GM12878 (cell line): ENCODE results near the gene RGS1. TPM values are rescaled to one million over a fixed set of nuclear protein-coding genes. Genes with fewer than 3 reads are reported as not detected.

Experiments
- ATF7 ChIP-seq: fragments of 450-650 bp; IDR thresholded peaks from 2 replicates; pipeline ENCODE4 v1.6.1; 2016; ENCODE audit warnings: low read depth, mild to moderate bottlenecking
- BACH1 ChIP-seq: fragments of 450-650 bp; IDR thresholded peaks from 2 replicates; pipeline ENCODE4 v1.6.1; 2017; ENCODE audit warnings: mild to moderate bottlenecking, borderline replicate concordance
- BMI1 ChIP-seq: fragments of 450-650 bp; IDR thresholded peaks from 2 replicates; pipeline ENCODE4 v1.6.1; 2016; ENCODE audit warnings: mild to moderate bottlenecking, moderate library complexity, borderline replicate concordance
- CBX3 ChIP-seq: fragments of 200-600 bp; sonication (generic); IDR thresholded peaks from 2 replicates; pipeline ENCODE4 v1.6.1; 2016; ENCODE audit warnings: low read depth, borderline replicate concordance
- CHD2 ChIP-seq: IDR thresholded peaks from 2 replicates; pipeline ENCODE4 v1.6.1; 2011; ENCODE audit warnings: low read depth, low read length, improper control_type of control experiment, borderline replicate concordance
- EED ChIP-seq: sonication (generic); IDR thresholded peaks from 2 replicates; pipeline ENCODE4 v1.6.1; 2016; ENCODE audit warnings: antibody characterized with exemption, low read depth
- GABPA ChIP-seq: IDR thresholded peaks from 2 replicates; pipeline ENCODE4 v1.6.1; 2014; ENCODE audit warnings: antibody characterized with exemption, low read depth, mild to moderate bottlenecking, inconsistent platforms
- MEF2B ChIP-seq: fragments of 450-650 bp; IDR thresholded peaks from 2 replicates; pipeline ENCODE4 v1.6.1; 2018; ENCODE audit warnings: mild to moderate bottlenecking, moderate library complexity; ENCODE audit not compliant: partially characterized antibody, poor library complexity, severe bottlenecking
- POLR2AphosphoS2 ChIP-seq: IDR thresholded peaks from 2 replicates; pipeline ENCODE4 v1.6.1; 2011; ENCODE audit warnings: low read depth, mild to moderate bottlenecking, low read length, improper control_type of control experiment, moderate library complexity
- POLR2AphosphoS5 ChIP-seq: IDR thresholded peaks from 2 replicates; pipeline ENCODE4 v1.6.1; 2011; ENCODE audit warnings: mild to moderate bottlenecking, low read length, inconsistent platforms
- SMC3 ChIP-seq: IDR thresholded peaks from 2 replicates; pipeline ENCODE4 v1.6.1; 2011; ENCODE audit warnings: low read length, improper control_type of control experiment, borderline replicate concordance
- SPI1 ChIP-seq: IDR thresholded peaks from 2 replicates; pipeline ENCODE4 v1.6.1; 2011; ENCODE audit warnings: low read depth, mild to moderate bottlenecking, low read length, moderate library complexity, borderline replicate concordance; ENCODE audit not compliant: insufficient read depth
- TBL1XR1 ChIP-seq: IDR thresholded peaks from 2 replicates; pipeline ENCODE4 v1.6.1; 2012; ENCODE audit warnings: low read depth, low read length, improper control_type of control experiment
- polyA plus RNA-seq, 11 experiments: library from polyadenylated mRNA; depleted of rRNA in 4 of 11; unstranded in 6 of 11; stranded (reverse) in 5 of 11; fragments of >200 nt; fragmentation: Nextera tagmentation in 4 of 11; fragmentation: Illumina TruSeq in 1 of 11; extraction: Ambion mirVana in 4 of 11; extraction: Trizol in 1 of 11; gene quantifications; 1 replicate in 1 of 11; 2 replicates in 10 of 11; pipeline versions ENCODE4 v1.2.1 to v1.2.3, GENCODE V29; 2011 to 2016; ENCODE audit warnings: inconsistent platforms in 2 of 11, missing spikeins in 2 of 11, low read depth in 1 of 11
- total RNA-seq, 4 experiments: library from RNA; depleted of rRNA in 3 of 4; stranded (reverse); fragments of >200 nt in 3 of 4; fragmentation: Illumina TruSeq in 1 of 4; extraction: Trizol in 1 of 4; gene quantifications; 2 replicates each; pipeline versions ENCODE4 v1.2.1 to v1.2.3, GENCODE V29; 2013 to 2021
- TF ChIP-seq, protein P1 (sequence below), 3 experiments: IDR thresholded peaks in 2 of 3; conservative IDR thresholded peaks in 1 of 3; 2 replicates each; pipeline ENCODE4 v1.5.1; 2011; ENCODE audit warnings: low read depth in 3 of 3, low read length in 3 of 3, mild to moderate bottlenecking in 3 of 3, control low read depth in 2 of 3, moderate library complexity in 2 of 3, inconsistent platforms in 1 of 3, mixed read lengths in 1 of 3; ENCODE audit not compliant: control insufficient read depth in 2 of 3, insufficient read depth in 1 of 3; ENCODE audit errors: extremely low read depth in 1 of 3
- TF ChIP-seq, protein P2 (sequence below): fragments of 450-650 bp; formaldehyde crosslinking; IDR thresholded peaks from 2 replicates; pipeline ENCODE4 v1.5.0; 2022; ENCODE audit warnings: mild to moderate bottlenecking, missing genetic modification characterization
- TF ChIP-seq, protein P3 (sequence below): IDR thresholded peaks from 2 replicates; pipeline ENCODE4 v1.6.1; 2012; ENCODE audit warnings: low read length, inconsistent platforms
- TF ChIP-seq, protein P4 (sequence below): fragments of 150-350 bp; IDR thresholded peaks from 2 replicates; pipeline ENCODE4 v1.6.1; 2016; ENCODE audit warnings: low read depth, low read length
- TF ChIP-seq, protein P5 (sequence below): fragments of 450-650 bp; IDR thresholded peaks from 2 replicates; pipeline ENCODE4 v1.6.1; 2017; ENCODE audit warnings: mild to moderate bottlenecking

Gene RGS1
- total and polyA plus RNA-seq, 10 of the 15 experiments (the other 5 are each of a cell fraction or from before 2014, with no cell fraction given) = 20.7 to 882 (median 45.9) TPM

DNA sequence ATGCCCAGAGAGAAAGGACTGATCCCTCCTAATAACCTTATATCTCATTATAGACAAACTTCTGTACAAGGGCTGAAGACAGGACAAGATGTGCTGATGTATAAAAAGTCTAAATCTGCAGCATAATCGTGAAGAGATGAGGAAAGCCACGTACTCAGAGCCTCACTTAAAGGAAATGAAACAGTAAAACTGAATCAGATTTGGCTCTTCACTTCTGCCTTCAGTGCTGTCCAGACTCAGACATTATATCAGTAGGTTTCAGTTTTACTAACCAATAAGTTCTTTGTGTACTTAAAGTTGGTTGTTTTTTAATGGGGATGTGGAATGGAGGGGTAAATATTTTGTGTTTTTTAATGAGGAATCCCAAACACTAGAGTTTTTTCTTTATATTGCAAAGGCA is 45.3 kb upstream of the RGS1 start (continued):
- TF ChIP-seq, protein P1, sequence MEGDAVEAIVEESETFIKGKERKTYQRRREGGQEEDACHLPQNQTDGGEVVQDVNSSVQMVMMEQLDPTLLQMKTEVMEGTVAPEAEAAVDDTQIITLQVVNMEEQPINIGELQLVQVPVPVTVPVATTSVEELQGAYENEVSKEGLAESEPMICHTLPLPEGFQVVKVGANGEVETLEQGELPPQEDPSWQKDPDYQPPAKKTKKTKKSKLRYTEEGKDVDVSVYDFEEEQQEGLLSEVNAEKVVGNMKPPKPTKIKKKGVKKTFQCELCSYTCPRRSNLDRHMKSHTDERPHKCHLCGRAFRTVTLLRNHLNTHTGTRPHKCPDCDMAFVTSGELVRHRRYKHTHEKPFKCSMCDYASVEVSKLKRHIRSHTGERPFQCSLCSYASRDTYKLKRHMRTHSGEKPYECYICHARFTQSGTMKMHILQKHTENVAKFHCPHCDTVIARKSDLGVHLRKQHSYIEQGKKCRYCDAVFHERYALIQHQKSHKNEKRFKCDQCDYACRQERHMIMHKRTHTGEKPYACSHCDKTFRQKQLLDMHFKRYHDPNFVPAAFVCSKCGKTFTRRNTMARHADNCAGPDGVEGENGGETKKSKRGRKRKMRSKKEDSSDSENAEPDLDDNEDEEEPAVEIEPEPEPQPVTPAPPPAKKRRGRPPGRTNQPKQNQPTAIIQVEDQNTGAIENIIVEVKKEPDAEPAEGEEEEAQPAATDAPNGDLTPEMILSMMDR (IDR thresholded peaks at IDR 0.05 in 2 of 3, conservative IDR thresholded peaks at IDR 0.05 in 1 of 3; ENCODE audit: control insufficient read depth in 2 of 3, extremely low read depth in 1 of 3, insufficient read depth in 1 of 3, low read depth in 3 of 3, low read length in 3 of 3) = no peak
- TF ChIP-seq, protein P2, sequence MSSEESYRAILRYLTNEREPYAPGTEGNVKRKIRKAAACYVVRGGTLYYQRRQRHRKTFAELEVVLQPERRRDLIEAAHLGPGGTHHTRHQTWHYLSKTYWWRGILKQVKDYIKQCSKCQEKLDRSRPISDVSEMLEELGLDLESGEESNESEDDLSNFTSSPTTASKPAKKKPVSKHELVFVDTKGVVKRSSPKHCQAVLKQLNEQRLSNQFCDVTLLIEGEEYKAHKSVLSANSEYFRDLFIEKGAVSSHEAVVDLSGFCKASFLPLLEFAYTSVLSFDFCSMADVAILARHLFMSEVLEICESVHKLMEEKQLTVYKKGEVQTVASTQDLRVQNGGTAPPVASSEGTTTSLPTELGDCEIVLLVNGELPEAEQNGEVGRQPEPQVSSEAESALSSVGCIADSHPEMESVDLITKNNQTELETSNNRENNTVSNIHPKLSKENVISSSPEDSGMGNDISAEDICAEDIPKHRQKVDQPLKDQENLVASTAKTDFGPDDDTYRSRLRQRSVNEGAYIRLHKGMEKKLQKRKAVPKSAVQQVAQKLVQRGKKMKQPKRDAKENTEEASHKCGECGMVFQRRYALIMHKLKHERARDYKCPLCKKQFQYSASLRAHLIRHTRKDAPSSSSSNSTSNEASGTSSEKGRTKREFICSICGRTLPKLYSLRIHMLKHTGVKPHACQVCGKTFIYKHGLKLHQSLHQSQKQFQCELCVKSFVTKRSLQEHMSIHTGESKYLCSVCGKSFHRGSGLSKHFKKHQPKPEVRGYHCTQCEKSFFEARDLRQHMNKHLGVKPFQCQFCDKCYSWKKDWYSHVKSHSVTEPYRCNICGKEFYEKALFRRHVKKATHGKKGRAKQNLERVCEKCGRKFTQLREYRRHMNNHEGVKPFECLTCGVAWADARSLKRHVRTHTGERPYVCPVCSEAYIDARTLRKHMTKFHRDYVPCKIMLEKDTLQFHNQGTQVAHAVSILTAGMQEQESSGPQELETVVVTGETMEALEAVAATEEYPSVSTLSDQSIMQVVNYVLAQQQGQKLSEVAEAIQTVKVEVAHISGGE (CRISPR knock-in tag) = no peak
- peak; percentile 87 for TF ChIP-seq SPI1
- TF ChIP-seq GABPA = no peak
- TF ChIP-seq, protein P3, sequence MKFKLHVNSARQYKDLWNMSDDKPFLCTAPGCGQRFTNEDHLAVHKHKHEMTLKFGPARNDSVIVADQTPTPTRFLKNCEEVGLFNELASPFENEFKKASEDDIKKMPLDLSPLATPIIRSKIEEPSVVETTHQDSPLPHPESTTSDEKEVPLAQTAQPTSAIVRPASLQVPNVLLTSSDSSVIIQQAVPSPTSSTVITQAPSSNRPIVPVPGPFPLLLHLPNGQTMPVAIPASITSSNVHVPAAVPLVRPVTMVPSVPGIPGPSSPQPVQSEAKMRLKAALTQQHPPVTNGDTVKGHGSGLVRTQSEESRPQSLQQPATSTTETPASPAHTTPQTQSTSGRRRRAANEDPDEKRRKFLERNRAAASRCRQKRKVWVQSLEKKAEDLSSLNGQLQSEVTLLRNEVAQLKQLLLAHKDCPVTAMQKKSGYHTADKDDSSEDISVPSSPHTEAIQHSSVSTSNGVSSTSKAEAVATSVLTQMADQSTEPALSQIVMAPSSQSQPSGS = peak; percentile 78
- peak; percentile 66 for TF ChIP-seq BMI1
- peak; percentile 76 for TF ChIP-seq POLR2AphosphoS5
- TF ChIP-seq MEF2B = peak; percentile 33
- peak; percentile 49; the same call in 1 of the 2 replicates for TF ChIP-seq BACH1
- TF ChIP-seq CBX3 = no peak
- TF ChIP-seq, protein P4, sequence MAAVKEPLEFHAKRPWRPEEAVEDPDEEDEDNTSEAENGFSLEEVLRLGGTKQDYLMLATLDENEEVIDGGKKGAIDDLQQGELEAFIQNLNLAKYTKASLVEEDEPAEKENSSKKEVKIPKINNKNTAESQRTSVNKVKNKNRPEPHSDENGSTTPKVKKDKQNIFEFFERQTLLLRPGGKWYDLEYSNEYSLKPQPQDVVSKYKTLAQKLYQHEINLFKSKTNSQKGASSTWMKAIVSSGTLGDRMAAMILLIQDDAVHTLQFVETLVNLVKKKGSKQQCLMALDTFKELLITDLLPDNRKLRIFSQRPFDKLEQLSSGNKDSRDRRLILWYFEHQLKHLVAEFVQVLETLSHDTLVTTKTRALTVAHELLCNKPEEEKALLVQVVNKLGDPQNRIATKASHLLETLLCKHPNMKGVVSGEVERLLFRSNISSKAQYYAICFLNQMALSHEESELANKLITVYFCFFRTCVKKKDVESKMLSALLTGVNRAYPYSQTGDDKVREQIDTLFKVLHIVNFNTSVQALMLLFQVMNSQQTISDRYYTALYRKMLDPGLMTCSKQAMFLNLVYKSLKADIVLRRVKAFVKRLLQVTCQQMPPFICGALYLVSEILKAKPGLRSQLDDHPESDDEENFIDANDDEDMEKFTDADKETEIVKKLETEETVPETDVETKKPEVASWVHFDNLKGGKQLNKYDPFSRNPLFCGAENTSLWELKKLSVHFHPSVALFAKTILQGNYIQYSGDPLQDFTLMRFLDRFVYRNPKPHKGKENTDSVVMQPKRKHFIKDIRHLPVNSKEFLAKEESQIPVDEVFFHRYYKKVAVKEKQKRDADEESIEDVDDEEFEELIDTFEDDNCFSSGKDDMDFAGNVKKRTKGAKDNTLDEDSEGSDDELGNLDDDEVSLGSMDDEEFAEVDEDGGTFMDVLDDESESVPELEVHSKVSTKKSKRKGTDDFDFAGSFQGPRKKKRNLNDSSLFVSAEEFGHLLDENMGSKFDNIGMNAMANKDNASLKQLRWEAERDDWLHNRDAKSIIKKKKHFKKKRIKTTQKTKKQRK = no peak
- TF ChIP-seq, protein P5, sequence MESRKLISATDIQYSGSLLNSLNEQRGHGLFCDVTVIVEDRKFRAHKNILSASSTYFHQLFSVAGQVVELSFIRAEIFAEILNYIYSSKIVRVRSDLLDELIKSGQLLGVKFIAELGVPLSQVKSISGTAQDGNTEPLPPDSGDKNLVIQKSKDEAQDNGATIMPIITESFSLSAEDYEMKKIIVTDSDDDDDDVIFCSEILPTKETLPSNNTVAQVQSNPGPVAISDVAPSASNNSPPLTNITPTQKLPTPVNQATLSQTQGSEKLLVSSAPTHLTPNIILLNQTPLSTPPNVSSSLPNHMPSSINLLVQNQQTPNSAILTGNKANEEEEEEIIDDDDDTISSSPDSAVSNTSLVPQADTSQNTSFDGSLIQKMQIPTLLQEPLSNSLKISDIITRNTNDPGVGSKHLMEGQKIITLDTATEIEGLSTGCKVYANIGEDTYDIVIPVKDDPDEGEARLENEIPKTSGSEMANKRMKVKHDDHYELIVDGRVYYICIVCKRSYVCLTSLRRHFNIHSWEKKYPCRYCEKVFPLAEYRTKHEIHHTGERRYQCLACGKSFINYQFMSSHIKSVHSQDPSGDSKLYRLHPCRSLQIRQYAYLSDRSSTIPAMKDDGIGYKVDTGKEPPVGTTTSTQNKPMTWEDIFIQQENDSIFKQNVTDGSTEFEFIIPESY = no peak
- TF ChIP-seq POLR2AphosphoS2 = no peak
- peak; percentile 50; the same call in 1 of the 2 replicates for TF ChIP-seq CHD2
- TF ChIP-seq EED = 0 out of 2 replicates have a peak, but pooled peaks have one; percentile 30
- no peak for TF ChIP-seq TBL1XR1
- peak; percentile 77 for TF ChIP-seq ATF7
- peak; percentile 15; the same call in 1 of the 2 replicates for TF ChIP-seq SMC3
